Mucosa of descending colon (tissue), 3 donors: ENCODE measurements around the gene COL23A1. TPM values are rescaled to one million over a fixed set of nuclear protein-coding genes. Genes with fewer than 3 reads are reported as not detected.

Experiments used
- ATAC-seq: fragments of 200-7000 bp; cut with Tn5 transposase; one replicate; pipeline ENCODE4 v1.9.1; 2020; ENCODE audit warnings: mild to moderate bottlenecking, moderate library complexity
- DNase-seq, 3 donors: peaks; one replicate each; pipeline ENCODE4 v3.0.0-alpha.2; 2020
- H3K36me3 ChIP-seq: fragments of 200-600 bp; one replicate; pipeline ENCODE4 v1.8.0; 2021; ENCODE audit warnings: low read depth, mild to moderate bottlenecking
- H3K4me1 ChIP-seq: fragments of 200-600 bp; one replicate; pipeline ENCODE4 v1.8.0; 2021; ENCODE audit warnings: low read depth, mild to moderate bottlenecking
- H3K4me3 ChIP-seq: fragments of 200-600 bp; one replicate; pipeline ENCODE4 v1.8.0; 2021; ENCODE audit warnings: mild to moderate bottlenecking
- H3K9me3 ChIP-seq: fragments of 200-600 bp; one replicate; pipeline ENCODE4 v1.8.0; 2021; ENCODE audit warnings: mild to moderate bottlenecking
- intact Hi-C, 2 donors: fragments of 100-400 bp; cut with DNase I in 1 of 2; cut with micrococcal nuclease in 1 of 2; formaldehyde crosslinking; loops; one replicate each; pipeline versions ENCODE4 v1.11.0 to v1.11.1; 2022; cut with DNase I, micrococcal nuclease
- total RNA-seq, 3 donors: library from RNA; stranded (reverse); fragmentation: NEBNext Ultra II Directional in 2 of 3; extraction: Animal tissue kit (Norgen Biotek cat#: 25700) in 2 of 3; gene quantifications; one replicate each; pipeline versions ENCODE4 v1.2.1 to v1.2.4, GENCODE V29; 2021 to 2023
- TF ChIP-seq, protein P1 (sequence below): fragments of 200-600 bp; IDR thresholded peaks from one replicate; pipeline ENCODE4 v1.8.0; 2022; ENCODE audit warnings: antibody characterized with exemption, mild to moderate bottlenecking
- donor health status: DM: no; HTN: no; CAD: no; lungs with moderate emphysema.
- donor health status: DM: no; HTN: no; CAD: no.
- donor health status: DM: no; HTN: yes; CAD: no.

COL23A1 gene
- total RNA-seq, 3 donors from 2014 or later = 0.17 to 2.7 (median 0.43) TPM

DNA sequence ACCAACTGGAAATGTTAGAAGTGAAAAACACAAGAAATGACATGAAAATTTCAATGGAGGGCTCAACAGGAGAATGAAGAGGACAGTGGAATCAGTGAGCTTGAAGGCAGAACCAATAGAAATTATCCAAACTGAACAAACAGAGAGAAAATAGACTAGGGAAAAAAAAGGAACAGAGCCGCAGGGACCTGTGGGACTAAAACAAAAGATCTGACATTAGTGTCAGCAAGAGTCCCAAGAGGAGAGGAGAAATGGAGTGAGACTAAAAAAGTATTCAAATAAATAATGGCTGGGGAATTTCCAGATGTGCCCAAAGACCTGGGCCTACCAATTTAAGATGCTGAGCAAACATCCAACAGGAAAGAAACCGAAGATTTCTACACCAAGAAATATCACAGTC, 182.5 kb downstream of the COL23A1 start:
- TF ChIP-seq, protein P1, sequence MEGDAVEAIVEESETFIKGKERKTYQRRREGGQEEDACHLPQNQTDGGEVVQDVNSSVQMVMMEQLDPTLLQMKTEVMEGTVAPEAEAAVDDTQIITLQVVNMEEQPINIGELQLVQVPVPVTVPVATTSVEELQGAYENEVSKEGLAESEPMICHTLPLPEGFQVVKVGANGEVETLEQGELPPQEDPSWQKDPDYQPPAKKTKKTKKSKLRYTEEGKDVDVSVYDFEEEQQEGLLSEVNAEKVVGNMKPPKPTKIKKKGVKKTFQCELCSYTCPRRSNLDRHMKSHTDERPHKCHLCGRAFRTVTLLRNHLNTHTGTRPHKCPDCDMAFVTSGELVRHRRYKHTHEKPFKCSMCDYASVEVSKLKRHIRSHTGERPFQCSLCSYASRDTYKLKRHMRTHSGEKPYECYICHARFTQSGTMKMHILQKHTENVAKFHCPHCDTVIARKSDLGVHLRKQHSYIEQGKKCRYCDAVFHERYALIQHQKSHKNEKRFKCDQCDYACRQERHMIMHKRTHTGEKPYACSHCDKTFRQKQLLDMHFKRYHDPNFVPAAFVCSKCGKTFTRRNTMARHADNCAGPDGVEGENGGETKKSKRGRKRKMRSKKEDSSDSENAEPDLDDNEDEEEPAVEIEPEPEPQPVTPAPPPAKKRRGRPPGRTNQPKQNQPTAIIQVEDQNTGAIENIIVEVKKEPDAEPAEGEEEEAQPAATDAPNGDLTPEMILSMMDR = no peak
- H3K4me1 ChIP-seq = no peaks in the 10 kb centered on the region
- ATAC-seq (no peak), DNase-seq (no peak)
- intact Hi-C loops = no loop called here
- H3K4me3 ChIP-seq = no peak overlapping the region
- no peaks in the 10 kb centered on the region for H3K9me3 ChIP-seq
- no peaks in the 10 kb centered on the region for H3K36me3 ChIP-seq

DNA sequence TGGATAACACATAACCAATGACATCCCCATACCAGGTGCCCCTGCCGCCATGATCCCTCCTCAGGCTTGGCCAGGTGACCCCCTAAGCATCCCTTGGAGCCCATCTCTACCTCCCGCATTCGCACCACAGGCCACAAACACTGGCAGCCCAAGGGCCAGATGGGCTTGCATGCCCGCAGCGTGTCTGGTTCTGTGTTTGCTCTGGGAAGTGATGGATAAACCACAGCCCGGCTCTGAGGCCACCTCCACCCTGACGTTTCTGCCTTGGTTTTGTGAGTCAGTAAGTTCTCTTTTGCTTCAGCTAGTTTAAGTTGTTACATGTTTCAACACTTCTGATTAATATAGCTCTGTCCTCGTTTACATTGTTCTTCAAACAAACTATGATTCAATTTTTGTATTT, 185.2 kb downstream of the COL23A1 start:
- intact Hi-C loops = no loop called here
- no peak for DNase-seq

DNA sequence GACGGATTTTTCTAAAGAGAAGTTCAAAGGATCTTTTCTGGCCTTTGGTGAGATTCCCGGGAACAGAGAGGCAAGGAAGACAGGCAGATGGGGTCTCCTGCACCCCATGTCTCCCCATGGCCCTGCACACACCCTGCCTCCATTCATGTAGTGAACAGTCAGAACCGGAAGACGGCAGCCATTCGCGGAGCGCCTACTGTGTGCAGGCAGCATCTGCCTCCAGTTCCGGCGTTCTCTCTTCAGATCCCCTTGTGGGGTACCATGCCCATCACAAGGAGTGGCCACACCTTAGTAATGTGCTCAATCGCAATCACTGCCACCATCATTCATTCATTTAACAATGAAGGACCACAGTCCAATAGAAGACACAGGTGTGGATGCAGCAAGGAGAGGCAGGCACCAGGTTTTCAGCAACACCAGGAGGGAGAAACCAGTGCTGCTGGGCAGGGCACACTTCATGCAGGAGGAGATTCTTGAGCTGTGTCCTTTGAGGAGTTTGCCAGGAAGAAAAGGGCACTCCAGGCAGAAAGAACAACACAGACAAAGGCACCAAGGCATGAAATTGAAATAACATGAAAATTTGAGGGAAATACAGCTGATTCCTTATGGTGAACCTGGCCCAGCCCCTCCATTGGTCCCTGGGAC, 186.1 kb downstream of the COL23A1 start:
- Histone ChIP-seq H3K4me1 (no peaks in the 10 kb centered on the region), H3K9me3 (no peaks in the 10 kb centered on the region), H3K36me3 (no peaks in the 10 kb centered on the region), H3K4me3 (no peak overlapping the region)
- intact Hi-C loops = no loop called here
- DNase-seq (no peak), ATAC-seq (no peak)
- TF ChIP-seq, protein P1 = no peak

More for the DNA sequence above, 185.2 kb downstream of the COL23A1 start:
- Histone ChIP-seq H3K36me3 (no peaks in the 10 kb centered on the region), H3K4me1 (no peaks in the 10 kb centered on the region), H3K9me3 (no peaks in the 10 kb centered on the region), H3K4me3 (no peak overlapping the region)
- no peak for ATAC-seq
- TF ChIP-seq, protein P1 = no peak

DNA sequence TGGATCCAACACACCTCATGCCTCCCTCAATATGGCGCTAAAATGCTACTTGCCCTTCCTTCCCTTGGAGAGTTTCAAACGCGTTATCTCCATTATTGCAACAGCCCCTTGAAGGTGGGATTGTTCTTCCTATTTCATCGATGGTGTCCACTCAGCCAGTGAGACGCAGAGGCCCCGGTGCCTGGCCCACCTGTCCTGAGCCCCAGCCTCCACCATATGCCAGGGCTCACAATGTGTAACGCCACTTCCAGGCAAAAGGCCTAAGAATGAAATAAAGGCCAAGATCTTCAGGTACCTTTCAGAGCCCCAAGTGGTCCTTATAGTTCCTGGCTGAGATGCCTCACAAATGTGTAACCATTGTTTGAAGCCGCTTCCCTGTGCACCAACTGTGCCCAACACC, 186.8 kb downstream of the COL23A1 start:
- Histone ChIP-seq H3K4me1 (no peaks in the 10 kb centered on the region), H3K9me3 (no peaks in the 10 kb centered on the region), H3K36me3 (no peaks in the 10 kb centered on the region), H3K4me3 (no peak overlapping the region)
- ATAC-seq = no peak
- TF ChIP-seq, protein P1 = no peak
- intact Hi-C loops = no loop called here
- DNase-seq = no peak

DNA sequence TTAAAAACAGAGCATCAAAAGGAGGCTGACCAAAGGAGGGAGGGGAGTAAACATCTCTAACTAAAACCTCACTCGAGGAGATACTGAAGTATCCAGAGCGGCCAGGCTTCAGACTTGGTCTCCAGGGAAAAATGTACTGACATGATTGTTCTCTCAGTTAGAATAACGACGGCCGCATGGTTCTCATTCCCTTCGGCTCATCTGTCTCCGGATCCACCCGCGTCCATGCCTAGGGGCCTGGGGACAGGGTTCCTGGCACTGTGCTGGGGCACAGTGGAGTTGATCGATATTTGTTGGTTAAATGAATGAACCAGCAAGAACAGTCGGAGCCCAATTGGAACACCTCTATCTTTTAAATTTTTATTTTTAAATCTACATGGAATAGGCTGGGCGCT, 190.5 kb downstream of the COL23A1 start:
- H3K36me3 ChIP-seq = no peaks in the 10 kb centered on the region
- intact Hi-C loops = no loop called here
- no peak for ATAC-seq

More for the DNA sequence above, 190.5 kb downstream of the COL23A1 start:
- no peaks in the 10 kb centered on the region for H3K4me1 ChIP-seq
- no peaks in the 10 kb centered on the region for H3K9me3 ChIP-seq
- TF ChIP-seq, protein P1 = no peak
- H3K4me3 ChIP-seq = no peak overlapping the region
- DNase-seq = no peak
